Vagina (tissue), 2 donors: ENCODE measurements around the gene KCNK5. TPM values are rescaled to one million over a fixed set of nuclear protein-coding genes. Genes with fewer than 3 reads are reported as not detected.

Experiments
- DNase-seq, 2 donors: peaks; one replicate each; pipeline ENCODE4 v3.0.0-alpha.2; 2017; ENCODE audit errors: extremely low spot score in 2 of 2
- H3K27ac ChIP-seq: fragments of 200-600 bp; sonication (generic); one replicate; pipeline ENCODE4 v1.5.1; 2019
- H3K27me3 ChIP-seq: fragments of 200-600 bp; sonication (generic); one replicate; pipeline ENCODE4 v1.5.1; 2019
- H3K36me3 ChIP-seq, 2 donors: fragments of 200-600 bp; sonication (generic); one replicate each; pipeline ENCODE4 v1.5.1; 2017 to 2019
- H3K4me1 ChIP-seq: fragments of 200-600 bp; sonication (generic); one replicate; pipeline ENCODE4 v1.5.1; 2019
- H3K4me3 ChIP-seq, 2 donors: fragments of 200-600 bp; sonication (generic); 1 replicate in 1 of 2; 2 replicates in 1 of 2; pipeline ENCODE4 v1.5.1; 2016 to 2019
- H3K9me3 ChIP-seq: fragments of 200-600 bp; sonication (generic); one replicate; pipeline ENCODE4 v1.5.1; 2019
- POLR2A ChIP-seq, 2 donors: fragments of 450-650 bp; IDR thresholded peaks; one replicate each; pipeline ENCODE4 v1.6.1; 2017; ENCODE audit warnings: antibody characterized with exemption in 2 of 2, mild to moderate bottlenecking in 2 of 2, moderate library complexity in 2 of 2
- POLR2AphosphoS5 ChIP-seq, 2 donors: sonication (generic); formaldehyde crosslinking; IDR thresholded peaks; one replicate each; pipeline ENCODE4 v1.9.0; 2017; ENCODE audit warnings: antibody characterized with exemption in 2 of 2, mild to moderate bottlenecking in 2 of 2, low read depth in 1 of 2; ENCODE audit not compliant: insufficient read depth in 1 of 2
- intact Hi-C: fragments of 100-400 bp; cut with DNase I; formaldehyde crosslinking; loops from one replicate; pipeline ENCODE4 v1.15.1; 2023
- total RNA-seq: library from RNA; depleted of rRNA; stranded (reverse); fragments of >200 nt; gene quantifications from one replicate; pipeline ENCODE4 v1.2.3, GENCODE V29; 2016
- TF ChIP-seq, protein P1 (sequence below), 3 experiments: fragments of 450-650 bp in 2 of 3; fragments of 200-600 bp in 1 of 3; sonication (generic) in 1 of 3; IDR thresholded peaks; one replicate each; pipeline ENCODE4 v1.5.1; 2017 to 2019; ENCODE audit warnings: antibody characterized with exemption in 3 of 3, mild to moderate bottlenecking in 2 of 3, moderate library complexity in 2 of 3

KCNK5 gene
- total RNA-seq, 1 donor from 2014 or later, result 16.7 TPM

DNA sequence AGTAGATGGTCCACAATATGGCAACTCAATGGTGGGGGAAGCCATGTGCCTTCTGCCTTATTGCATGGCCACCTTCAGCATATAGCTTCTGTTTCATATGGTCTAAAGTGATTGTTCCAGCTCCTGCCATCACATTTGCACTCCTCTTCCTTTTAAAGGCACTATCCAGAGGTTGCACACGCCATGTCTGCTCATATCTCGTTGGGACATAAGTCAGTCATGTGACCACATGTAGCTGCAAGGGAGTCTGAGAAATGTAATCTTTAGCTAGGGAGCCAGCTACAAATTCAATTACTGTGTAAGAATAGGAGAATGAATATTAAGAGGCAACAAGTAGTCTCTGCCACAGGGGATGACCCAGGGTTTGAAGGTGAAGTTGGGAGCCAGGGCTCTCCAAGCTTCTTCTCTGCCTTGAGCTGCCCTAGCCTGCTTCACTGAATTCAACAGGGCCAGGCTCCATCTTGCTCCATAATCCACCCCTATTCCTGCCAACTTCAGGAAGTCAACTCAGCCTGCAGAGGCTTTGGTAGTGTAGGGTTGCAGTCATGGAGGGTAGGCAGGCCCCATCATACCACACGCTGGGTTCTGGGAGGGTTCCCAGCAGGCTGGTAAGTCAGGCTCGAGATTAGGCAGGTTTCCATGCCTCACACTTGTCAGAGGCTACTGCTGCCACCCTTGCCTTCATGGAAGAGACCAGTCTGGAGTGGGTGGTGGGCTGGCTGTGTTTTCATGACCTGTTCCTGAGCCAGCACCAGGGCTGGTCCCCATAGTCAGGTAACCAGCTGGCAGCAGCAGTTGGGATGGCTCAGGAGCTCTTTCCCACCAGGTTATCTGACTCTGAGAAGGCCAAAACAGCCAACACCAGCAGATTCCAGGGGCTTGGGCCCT, 57.5 kb downstream of the KCNK5 start:
- DNase-seq, result peak in 1 of 2 donors; percentile 64
- intact Hi-C loops, result no loop called here
- TF ChIP-seq, protein P1, sequence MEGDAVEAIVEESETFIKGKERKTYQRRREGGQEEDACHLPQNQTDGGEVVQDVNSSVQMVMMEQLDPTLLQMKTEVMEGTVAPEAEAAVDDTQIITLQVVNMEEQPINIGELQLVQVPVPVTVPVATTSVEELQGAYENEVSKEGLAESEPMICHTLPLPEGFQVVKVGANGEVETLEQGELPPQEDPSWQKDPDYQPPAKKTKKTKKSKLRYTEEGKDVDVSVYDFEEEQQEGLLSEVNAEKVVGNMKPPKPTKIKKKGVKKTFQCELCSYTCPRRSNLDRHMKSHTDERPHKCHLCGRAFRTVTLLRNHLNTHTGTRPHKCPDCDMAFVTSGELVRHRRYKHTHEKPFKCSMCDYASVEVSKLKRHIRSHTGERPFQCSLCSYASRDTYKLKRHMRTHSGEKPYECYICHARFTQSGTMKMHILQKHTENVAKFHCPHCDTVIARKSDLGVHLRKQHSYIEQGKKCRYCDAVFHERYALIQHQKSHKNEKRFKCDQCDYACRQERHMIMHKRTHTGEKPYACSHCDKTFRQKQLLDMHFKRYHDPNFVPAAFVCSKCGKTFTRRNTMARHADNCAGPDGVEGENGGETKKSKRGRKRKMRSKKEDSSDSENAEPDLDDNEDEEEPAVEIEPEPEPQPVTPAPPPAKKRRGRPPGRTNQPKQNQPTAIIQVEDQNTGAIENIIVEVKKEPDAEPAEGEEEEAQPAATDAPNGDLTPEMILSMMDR (IDR thresholded peaks at IDR 0.05), result no peak
- no peak for TF ChIP-seq POLR2A (IDR thresholded peaks at IDR 0.05)

GRCh38 chr6:39170860-39171259, 58.4 kb downstream of the KCNK5 start:
- TF ChIP-seq, protein P1 (IDR thresholded peaks at IDR 0.05), result no peak
- TF ChIP-seq POLR2AphosphoS5 (IDR thresholded peaks at IDR 0.05; ENCODE audit: insufficient read depth in 1 of 2, low read depth in 1 of 2) (no peak), POLR2A (IDR thresholded peaks at IDR 0.05) (no peak)
- Histone ChIP-seq H3K27me3 (no peaks in the 10 kb centered on the region), H3K9me3 (no peaks in the 10 kb centered on the region), H3K4me3 (no peak overlapping the region), H3K27ac (no peak overlapping the region), H3K36me3 (no peaks in the 10 kb centered on the region), H3K4me1 (no peaks in the 10 kb centered on the region)
- intact Hi-C loops, result no loop called here
- DNase-seq, result peak in 1 of 2 donors; percentile 18

More for the DNA sequence above, 57.5 kb downstream of the KCNK5 start:
- Histone ChIP-seq H3K9me3 (no peaks in the 10 kb centered on the region), H3K4me1 (no peaks in the 10 kb centered on the region), H3K36me3 (no peaks in the 10 kb centered on the region), H3K4me3 (no peak overlapping the region), H3K27me3 (no peaks in the 10 kb centered on the region), H3K27ac (no peak overlapping the region)

DNA sequence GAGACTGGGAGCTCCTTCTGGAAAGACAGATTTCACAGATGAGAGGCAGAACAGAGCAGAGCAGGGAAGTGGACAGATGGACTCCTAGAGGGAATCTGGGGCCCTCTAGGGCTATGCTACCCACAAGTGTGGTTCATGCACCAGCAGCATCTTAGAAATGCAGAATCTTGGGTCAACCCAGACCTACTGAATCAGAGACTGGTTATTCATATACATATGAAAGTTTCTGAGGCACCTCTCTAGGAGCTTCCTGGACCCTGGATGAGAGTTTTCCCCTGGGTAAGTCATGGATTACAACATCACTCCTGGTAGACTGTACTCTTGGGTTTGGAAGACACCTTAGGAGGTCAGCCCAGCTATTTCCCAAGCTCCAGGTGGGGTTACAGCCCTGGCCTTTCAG, 58.9 kb downstream of the KCNK5 start:
- Histone ChIP-seq H3K36me3 (no peaks in the 10 kb centered on the region), H3K27me3 (no peaks in the 10 kb centered on the region), H3K4me1 (no peaks in the 10 kb centered on the region), H3K27ac (no peak overlapping the region), H3K4me3 (no peak overlapping the region), H3K9me3 (no peaks in the 10 kb centered on the region)
- intact Hi-C loops, result no loop called here
- DNase-seq, result no peak
- TF ChIP-seq POLR2A (IDR thresholded peaks at IDR 0.05) (no peak), POLR2AphosphoS5 (IDR thresholded peaks at IDR 0.05; ENCODE audit: insufficient read depth in 1 of 2, low read depth in 1 of 2) (no peak)
- TF ChIP-seq, protein P1 (IDR thresholded peaks at IDR 0.05), result no peak

GRCh38 chr6:39169448-39170344, 59.6 kb downstream of the KCNK5 start:
- Histone ChIP-seq H3K36me3 (no peaks in the 10 kb centered on the region), H3K27ac (no peak overlapping the region), H3K4me3 (no peak overlapping the region), H3K9me3 (no peaks in the 10 kb centered on the region), H3K4me1 (no peaks in the 10 kb centered on the region), H3K27me3 (no peaks in the 10 kb centered on the region)
- intact Hi-C loops, result loop anchor here (5.0 kb wide), 1 partner anchor 133 kb away; no protein-coding TSS in a partner anchor
- DNase-seq, result no peak
- TF ChIP-seq, protein P1 (IDR thresholded peaks at IDR 0.05), result no peak
- no peak for TF ChIP-seq POLR2AphosphoS5 (IDR thresholded peaks at IDR 0.05; ENCODE audit: insufficient read depth in 1 of 2, low read depth in 1 of 2)
- no peak for TF ChIP-seq POLR2A (IDR thresholded peaks at IDR 0.05)
